ENCODE results near the gene FCRLA.
"Not testable (repeated sequence)": the region's sequence is repeated elsewhere in the genome, so short reads cannot be mapped to it uniquely, and the experiment has no call there.

GRCh38 chr1:161661660-161662311, 45.2 kb upstream of the FCRLA start:
- TF ChIP-seq POLR2AphosphoS5 (IDR thresholded peaks at IDR 0.05; ENCODE audit: insufficient read depth in 1 of 2, low read depth in 1 of 2); CTCF (IDR thresholded peaks at IDR 0.05): not testable (repeated sequence)

All from vagina (tissue), 2 donors.